Central memory CD8-positive, alpha-beta T cell (primary cell): ENCODE data around the gene SFTPA2.
"Not testable (repeated sequence)": the region's sequence is repeated elsewhere in the genome, so short reads cannot be mapped to it uniquely, and the experiment has no call there.

Experiments used
- ATAC-seq: fragments of 150-1000 bp; cut with Tn5 transposase; replicated peaks from 2 replicates; pipeline ENCODE4 v1.10.0; 2022; ENCODE audit warnings: mild to moderate bottlenecking, moderate FRiP score, moderate number of reproducible peaks; ENCODE audit not compliant: poor library complexity, severe bottlenecking; ENCODE audit errors: extremely low read depth
- DNase-seq, 2 donors: peaks; one replicate each; pipeline ENCODE4 v3.0.0; 2021; ENCODE audit warnings: low spot score in 2 of 2
- H3K27ac Mint-ChIP-seq: one replicate; pipeline ENCODE4 v1.8.0; 2022; ENCODE audit warnings: low read depth, mild to moderate bottlenecking, moderate library complexity, mixed read lengths
- H3K27me3 Mint-ChIP-seq: one replicate; pipeline ENCODE4 v1.8.0; 2022; ENCODE audit warnings: mixed read lengths
- H3K36me3 Mint-ChIP-seq: one replicate; pipeline ENCODE4 v1.8.0; 2022; ENCODE audit warnings: mild to moderate bottlenecking, moderate library complexity, mixed read lengths; ENCODE audit not compliant: insufficient read depth
- H3K4me1 Mint-ChIP-seq: one replicate; pipeline ENCODE4 v1.8.0; 2022; ENCODE audit warnings: mixed read lengths
- H3K4me3 Mint-ChIP-seq: one replicate; pipeline ENCODE4 v1.8.0; 2022; ENCODE audit warnings: mild to moderate bottlenecking, moderate library complexity, mixed read lengths
- H3K9me3 Mint-ChIP-seq: one replicate; pipeline ENCODE4 v1.8.0; 2022; ENCODE audit warnings: mixed read lengths

The SFTPA2 gene

DNA sequence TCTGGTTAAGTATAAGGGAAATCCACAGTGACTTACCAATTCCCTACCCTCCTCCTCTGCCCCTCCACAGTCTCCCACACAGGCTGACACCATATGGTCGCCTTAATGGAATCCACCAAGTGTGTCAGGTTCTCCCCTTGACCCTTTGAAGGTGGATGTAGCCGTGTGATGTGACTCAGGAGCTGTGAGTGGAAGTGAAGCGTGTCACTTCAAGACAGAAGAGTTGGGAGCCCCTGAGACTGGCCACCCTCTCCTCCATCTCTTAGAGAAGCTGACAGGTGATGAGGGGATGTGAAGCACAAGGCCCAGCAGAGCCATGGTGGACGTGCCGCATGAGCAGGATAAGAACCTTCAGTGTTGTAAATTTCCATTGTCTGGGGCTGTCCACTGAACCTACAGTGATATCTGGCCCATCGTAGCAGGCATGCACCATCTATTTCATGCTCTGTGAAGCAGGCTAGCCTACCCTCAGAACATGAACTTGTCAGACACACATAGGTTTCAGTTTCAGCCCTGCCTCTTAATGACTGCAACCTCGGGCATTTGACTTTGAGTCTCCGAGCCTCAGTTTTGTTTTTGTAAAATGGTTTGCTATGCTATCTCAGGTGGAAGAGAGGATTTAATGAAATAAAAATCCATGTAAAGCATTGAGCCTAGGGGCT lies 35.0 kb downstream of the SFTPA2 start:
- not testable (repeated sequence) for ATAC-seq, H3K36me3 Mint-ChIP-seq, H3K27me3 Mint-ChIP-seq, DNase-seq, H3K4me1 Mint-ChIP-seq, H3K27ac Mint-ChIP-seq, H3K9me3 Mint-ChIP-seq, H3K4me3 Mint-ChIP-seq

DNA sequence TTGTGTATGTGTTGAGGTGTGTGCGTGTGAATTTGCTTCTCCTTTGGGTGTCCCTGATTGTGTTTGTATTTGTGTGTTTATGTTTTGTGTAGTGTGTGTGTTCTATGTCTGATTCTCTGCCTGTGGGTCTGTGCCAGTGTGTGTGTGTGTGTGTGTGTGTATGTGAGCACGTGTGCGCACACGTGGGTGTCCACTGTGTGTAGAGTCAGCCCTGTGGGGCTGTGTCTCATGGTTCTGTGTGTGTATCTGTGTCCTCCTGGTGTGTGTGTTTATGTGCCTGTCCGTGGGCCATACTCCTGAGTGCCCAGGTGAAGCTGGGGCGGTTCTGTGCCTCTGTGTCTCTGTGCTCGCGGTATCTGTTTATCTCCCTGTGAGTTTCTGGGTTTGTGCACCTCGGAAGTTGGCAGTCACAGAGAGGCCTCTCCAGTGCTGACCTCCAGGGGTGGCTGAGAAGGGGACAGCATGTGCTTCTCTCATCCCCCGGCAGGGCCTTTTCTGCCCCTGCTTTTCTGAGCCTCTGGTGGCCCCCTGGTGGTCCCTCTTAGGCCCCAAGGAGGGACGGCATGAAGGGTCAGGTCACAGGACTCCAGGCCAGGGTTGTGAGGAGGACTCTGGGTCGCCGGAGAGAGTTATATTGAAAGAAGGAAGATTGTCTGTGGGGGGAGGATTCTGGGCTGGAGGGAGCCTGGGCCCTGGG lies 36.9 kb downstream of the SFTPA2 start:
- not testable (repeated sequence) for H3K9me3 Mint-ChIP-seq, H3K27ac Mint-ChIP-seq, DNase-seq, H3K4me3 Mint-ChIP-seq, H3K4me1 Mint-ChIP-seq, H3K36me3 Mint-ChIP-seq, ATAC-seq, H3K27me3 Mint-ChIP-seq

DNA sequence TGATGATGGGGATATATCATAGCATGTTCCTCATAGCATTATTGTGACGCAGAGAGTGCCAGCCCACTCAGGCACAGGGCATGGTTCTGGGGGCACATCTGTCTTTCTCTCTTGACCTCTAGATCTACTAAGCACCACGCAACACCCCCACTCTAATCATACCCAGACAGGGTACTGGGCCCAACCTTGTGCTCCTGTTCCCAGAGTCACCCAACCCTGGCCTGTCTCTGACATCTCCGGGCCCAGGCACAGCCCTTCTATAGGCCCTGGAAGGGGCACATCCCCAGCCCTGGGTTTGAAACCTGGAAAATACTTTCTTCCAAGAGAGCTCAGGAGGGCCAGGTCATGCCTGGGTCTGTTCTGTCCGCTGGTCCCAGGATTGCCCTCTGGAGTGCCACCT lies 37.7 kb downstream of the SFTPA2 start:
- not testable (repeated sequence) for H3K36me3 Mint-ChIP-seq, H3K27ac Mint-ChIP-seq, H3K27me3 Mint-ChIP-seq, DNase-seq, H3K4me3 Mint-ChIP-seq, H3K9me3 Mint-ChIP-seq, H3K4me1 Mint-ChIP-seq
- peak; percentile 46 for ATAC-seq

DNA sequence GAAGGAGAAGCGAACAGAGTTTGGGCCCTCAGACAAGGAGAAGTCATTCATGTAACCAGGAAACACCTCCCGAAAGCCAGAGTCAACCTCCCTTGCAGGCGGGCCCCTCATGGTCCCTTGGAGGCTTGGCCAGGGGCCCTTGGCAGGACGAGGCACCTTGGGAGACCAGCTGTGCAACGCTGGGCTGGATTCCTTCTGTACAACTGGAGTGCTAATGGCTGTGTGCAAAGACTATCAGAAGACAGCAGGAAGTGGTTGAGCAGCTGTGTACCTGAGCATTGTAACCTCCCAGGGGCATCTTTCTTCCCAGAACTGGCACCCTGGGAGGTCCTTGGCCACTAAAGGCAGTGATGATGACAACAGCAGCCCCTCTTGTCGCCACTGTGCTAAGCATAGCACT lies 38.5 kb downstream of the SFTPA2 start:
- not testable (repeated sequence) for H3K4me3 Mint-ChIP-seq, ATAC-seq, H3K27me3 Mint-ChIP-seq, H3K27ac Mint-ChIP-seq, H3K4me1 Mint-ChIP-seq, H3K36me3 Mint-ChIP-seq, DNase-seq, H3K9me3 Mint-ChIP-seq

DNA sequence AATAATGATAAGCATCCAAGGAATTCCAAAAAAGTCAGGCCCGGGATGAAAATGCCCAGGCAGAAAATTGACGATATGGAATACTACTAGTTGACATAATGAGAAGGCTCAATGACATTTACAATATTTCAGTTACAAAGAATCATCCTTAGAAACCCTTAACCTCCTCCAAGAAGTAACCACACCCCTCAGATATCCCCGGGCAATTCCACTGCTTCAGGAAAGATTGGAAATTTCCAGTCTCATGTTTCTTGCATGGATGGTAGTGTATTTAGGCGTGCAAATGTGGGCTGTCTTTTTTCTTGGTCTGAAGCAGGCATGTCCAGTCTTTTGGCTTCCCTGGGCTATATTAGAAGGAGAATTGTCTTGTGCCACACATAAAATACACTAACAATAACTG lies 42.6 kb downstream of the SFTPA2 start:
- H3K27ac Mint-ChIP-seq, H3K36me3 Mint-ChIP-seq, ATAC-seq: not testable (repeated sequence)

DNA sequence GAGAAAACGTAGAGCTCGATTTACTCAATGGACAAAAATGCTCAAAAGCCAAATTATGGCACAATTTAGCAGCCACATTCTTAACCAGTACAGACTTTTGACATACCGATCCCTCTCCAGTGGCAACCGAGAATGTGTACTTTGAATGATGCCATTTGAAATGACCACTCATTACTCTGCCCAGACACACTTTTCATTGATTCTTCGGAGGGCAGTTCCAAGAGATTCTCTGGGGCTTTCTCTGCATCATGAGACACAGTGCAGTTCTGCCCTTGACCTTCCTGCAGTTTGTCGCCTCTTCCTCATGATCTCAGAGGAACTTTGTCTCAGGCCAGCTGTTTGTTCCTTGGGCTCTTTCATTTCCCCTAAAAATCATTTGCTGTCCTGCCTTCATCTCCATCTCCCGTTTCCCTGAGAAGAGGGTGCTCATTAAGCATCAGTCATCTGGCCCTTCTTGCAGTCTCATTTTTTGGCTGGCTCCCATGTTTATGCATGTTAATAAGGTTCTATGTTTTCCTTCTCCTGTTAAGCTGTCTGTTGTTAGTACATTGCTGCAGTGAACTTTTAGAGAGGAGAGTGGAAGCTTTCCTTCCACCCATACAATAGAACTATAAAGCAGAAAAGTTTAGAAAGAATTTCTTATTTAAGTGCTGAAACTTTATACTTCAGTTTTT lies 43.5 kb downstream of the SFTPA2 start:
- H3K4me1 Mint-ChIP-seq, DNase-seq, H3K36me3 Mint-ChIP-seq, H3K27ac Mint-ChIP-seq, H3K27me3 Mint-ChIP-seq, H3K9me3 Mint-ChIP-seq, ATAC-seq, H3K4me3 Mint-ChIP-seq: not testable (repeated sequence)

More for the DNA sequence above, 42.6 kb downstream of the SFTPA2 start:
- not testable (repeated sequence) for DNase-seq, H3K4me1 Mint-ChIP-seq, H3K4me3 Mint-ChIP-seq, H3K9me3 Mint-ChIP-seq, H3K27me3 Mint-ChIP-seq

DNA sequence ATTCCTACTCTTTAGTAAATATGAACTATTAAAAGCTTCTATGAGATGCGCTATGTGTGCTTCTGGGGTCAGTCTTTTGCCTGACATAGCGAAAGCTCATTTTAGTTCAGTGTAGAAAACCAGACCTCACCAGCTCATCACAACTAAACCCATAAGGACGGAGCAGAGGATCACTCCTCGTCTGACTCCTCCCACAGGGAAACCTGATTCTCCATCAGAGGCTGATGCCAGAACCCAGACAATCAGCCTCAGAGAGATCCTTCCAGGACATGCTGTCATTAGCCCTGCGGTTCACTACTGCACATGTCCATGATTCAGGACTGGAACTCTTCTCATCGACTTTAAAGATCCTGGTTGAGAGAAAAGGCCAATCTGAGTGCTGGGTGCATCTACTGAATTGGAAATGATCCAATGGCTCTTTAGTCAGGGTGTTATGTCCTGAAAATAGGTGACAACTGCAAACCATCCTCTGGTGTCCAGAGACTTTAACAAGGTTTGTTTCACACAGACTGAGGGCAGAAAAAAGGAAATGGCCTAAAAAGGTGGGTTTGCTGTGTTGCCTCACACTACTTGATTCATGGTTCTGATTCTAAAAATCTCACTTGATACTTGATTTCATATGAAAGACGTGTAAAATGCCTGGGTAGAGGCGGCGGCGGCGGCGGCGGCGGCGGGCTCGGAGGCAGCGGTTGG lies 48.2 kb downstream of the SFTPA2 start, which contains the start of gene EIF5AL1:
TSS of gene EIF5AL1 (plus strand) at position 643 of the 693 bp plus-strand sequence. CDS start 117 bp downstream, outside the sequence.
- not testable (repeated sequence) for H3K27ac Mint-ChIP-seq, H3K9me3 Mint-ChIP-seq

DNA sequence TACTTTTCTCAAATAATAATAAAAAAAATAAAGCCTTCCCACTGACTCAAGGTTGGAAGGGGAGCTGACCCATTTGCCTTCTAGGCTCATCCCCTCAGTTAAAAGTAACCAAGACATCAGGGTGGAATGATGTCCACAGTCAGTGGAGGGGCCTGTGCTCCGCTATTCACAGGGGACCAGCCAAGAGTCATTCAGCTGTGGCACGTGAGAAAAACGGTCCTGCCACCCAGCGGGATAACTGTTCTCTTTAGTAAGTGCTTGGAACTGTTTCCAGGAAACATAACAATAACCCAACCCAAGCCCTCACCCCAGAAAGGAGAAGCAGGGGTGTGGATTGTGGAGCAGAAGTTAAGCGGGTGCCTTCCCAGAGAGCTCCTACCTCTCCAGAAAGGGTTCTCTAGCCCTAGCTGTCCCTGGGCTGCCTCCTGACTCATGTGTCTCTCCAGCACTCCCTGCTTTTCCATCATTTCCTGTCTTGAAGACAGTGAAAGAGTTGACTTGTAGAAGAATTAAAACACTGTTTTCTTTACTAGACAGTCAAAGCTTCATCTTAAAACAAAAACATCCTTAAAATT lies 50.2 kb downstream of the SFTPA2 start:
- not testable (repeated sequence) for H3K4me3 Mint-ChIP-seq, H3K4me1 Mint-ChIP-seq, H3K36me3 Mint-ChIP-seq, ATAC-seq, H3K9me3 Mint-ChIP-seq, DNase-seq, H3K27ac Mint-ChIP-seq
- peaks cover 13% of the 10 kb centered on the region for H3K27me3 Mint-ChIP-seq

More for the DNA sequence above, 48.2 kb downstream of the SFTPA2 start, which contains the start of gene EIF5AL1:
- not testable (repeated sequence) for ATAC-seq, H3K36me3 Mint-ChIP-seq, H3K4me1 Mint-ChIP-seq, H3K4me3 Mint-ChIP-seq, DNase-seq, H3K27me3 Mint-ChIP-seq

DNA sequence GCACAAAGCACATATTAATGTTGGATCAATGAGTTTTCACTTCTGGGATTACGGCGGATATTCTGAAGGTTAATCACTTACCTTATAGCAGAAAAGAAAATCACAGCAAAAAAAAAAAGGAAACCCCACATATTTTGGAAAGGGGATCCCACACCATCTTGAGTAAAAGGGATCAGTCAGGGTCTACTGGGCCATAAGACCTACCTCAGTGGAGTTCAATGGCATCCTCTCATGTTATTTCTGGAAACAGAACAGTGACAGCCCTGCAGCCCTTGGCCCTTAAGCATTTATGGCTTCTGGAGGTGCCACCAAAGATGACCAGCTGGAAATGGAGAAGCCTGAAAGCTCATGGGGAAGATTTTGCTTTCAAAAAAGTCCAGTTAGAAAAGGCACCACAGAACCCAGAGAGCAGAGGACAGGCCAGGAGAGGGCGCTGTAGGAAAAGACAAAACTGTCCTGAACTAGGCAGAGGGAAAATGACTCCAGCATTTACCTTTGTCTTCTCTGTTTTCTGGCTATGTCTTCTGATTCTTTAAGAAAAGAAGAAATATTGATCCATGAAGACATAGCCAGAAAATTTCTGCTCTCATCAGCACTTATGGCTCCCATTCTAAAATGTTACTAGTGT lies 50.8 kb downstream of the SFTPA2 start:
- H3K4me1 Mint-ChIP-seq, H3K4me3 Mint-ChIP-seq, ATAC-seq, H3K9me3 Mint-ChIP-seq, H3K27ac Mint-ChIP-seq, DNase-seq, H3K36me3 Mint-ChIP-seq: not testable (repeated sequence)
- H3K27me3 Mint-ChIP-seq, result peaks cover 13% of the 10 kb centered on the region

DNA sequence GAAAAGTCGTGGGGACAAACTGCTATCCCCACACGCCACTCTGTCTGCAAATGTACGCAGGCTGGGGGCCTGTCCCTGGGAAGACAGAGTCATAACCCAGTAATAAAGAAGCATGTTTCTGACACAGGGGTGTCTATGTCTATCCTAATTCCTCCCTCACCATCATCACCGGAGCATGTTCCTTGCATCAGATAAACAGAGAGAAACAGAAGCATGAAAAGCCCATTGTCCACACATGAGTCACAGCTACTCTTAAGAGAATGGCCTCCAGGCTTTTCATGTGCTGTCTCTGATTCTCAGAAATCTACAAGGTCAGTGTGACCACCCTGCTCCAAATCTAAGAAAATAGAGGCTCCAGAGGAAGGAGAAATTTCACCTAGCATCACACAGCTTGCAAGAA lies 52.0 kb downstream of the SFTPA2 start:
- ATAC-seq, H3K36me3 Mint-ChIP-seq, H3K4me1 Mint-ChIP-seq, H3K4me3 Mint-ChIP-seq, H3K27ac Mint-ChIP-seq, H3K9me3 Mint-ChIP-seq, DNase-seq: not testable (repeated sequence)
- H3K27me3 Mint-ChIP-seq, result peaks cover 13% of the 10 kb centered on the region

DNA sequence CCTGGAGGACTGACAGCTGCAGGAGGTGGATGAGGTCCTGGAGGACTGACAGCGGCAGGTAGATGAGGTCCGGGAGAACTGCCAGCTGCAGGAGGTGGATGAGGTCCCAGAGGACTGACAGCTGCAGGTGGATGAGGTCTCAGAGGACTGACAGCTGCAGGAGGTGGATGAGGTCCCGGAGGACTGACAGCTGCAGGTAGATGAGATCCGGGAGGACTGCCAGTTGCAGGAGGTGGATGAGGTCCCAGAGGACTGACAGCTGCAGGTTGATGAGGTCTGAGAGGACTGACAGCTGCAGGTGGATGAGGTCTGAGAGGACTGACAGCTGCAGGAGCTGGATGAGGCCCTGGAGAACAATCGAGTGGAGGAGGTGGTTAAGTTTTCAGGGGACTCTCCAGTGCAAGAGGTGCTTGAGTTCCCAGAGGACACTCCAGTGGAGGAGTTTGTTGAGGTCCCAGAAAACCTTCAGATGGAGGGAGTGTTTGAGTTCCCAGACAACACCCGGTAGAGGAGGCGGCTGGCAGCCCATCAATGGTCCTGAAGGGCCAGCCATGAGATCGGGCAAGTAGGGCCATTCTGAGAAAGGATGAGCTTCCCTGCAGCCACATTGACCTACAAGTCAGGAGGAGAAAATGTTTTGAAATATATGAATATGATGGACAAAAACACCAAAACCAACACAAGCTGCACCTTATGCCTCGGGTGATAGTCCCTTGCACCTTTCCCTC lies 52.6 kb downstream of the SFTPA2 start:
- no peaks in the 10 kb centered on the region for H3K36me3 Mint-ChIP-seq
- no peak overlapping the region for H3K27ac Mint-ChIP-seq
- H3K27me3 Mint-ChIP-seq, result peaks cover 17% of the 10 kb centered on the region
- ATAC-seq (no peak), DNase-seq (no peak)
- H3K9me3 Mint-ChIP-seq, result no peaks in the 10 kb centered on the region
- H3K4me1 Mint-ChIP-seq, result no peaks in the 10 kb centered on the region
- H3K4me3 Mint-ChIP-seq, result no peak overlapping the region
